Measurements from ENCODE around the gene GATA6.

DNA sequence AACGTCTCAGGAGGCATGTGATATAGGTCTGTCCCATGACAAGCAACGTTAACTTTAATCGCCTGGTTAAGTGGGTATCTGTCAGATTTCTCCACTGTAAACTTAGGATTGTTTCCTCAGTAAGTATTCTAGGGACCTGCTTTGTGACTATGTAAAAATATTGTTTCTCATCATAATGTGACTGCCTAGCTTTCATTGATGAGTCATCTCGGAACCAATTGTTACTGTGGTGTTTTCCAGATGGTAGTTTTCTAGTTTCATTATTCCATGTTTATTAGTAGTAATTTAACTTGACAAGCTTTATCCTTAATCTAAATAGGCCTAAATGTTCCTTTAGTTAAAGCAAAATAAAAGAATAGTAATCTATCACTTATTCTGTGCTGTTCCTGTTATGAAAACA lies 28.2 kb upstream of the GATA6 start:
- TF ChIP-seq SIN3A (conservative IDR thresholded peaks at IDR 0.05 in 1 of 2, IDR thresholded peaks at IDR 0.05 in 1 of 2; ENCODE audit: low read depth in 1 of 2, low read length in 2 of 2) (no peak), GABPA (IDR thresholded peaks at IDR 0.05; ENCODE audit: borderline replicate concordance, insufficient read depth, low read length) (no peak), HDAC6 (IDR thresholded peaks at IDR 0.05; ENCODE audit: low read depth, low read length) (no peak), POLR2AphosphoS5 (IDR thresholded peaks at IDR 0.05; ENCODE audit: low read depth, low read length) (no peak), EZH2 (IDR thresholded peaks at IDR 0.05; ENCODE audit: low read depth, low read length, severe bottlenecking) (no peak), POLR2A (IDR thresholded peaks at IDR 0.05; ENCODE audit: control extremely low read depth in 1 of 2, low read depth in 2 of 2, low read length in 2 of 2) (no peak), SAP30 (IDR thresholded peaks at IDR 0.05; ENCODE audit: insufficient read depth, insufficient replicate concordance, low read length) (no peak), RFX5 (IDR thresholded peaks at IDR 0.05; ENCODE audit: borderline replicate concordance, low read depth, low read length) (no peak)
- TF ChIP-seq, protein P1, sequence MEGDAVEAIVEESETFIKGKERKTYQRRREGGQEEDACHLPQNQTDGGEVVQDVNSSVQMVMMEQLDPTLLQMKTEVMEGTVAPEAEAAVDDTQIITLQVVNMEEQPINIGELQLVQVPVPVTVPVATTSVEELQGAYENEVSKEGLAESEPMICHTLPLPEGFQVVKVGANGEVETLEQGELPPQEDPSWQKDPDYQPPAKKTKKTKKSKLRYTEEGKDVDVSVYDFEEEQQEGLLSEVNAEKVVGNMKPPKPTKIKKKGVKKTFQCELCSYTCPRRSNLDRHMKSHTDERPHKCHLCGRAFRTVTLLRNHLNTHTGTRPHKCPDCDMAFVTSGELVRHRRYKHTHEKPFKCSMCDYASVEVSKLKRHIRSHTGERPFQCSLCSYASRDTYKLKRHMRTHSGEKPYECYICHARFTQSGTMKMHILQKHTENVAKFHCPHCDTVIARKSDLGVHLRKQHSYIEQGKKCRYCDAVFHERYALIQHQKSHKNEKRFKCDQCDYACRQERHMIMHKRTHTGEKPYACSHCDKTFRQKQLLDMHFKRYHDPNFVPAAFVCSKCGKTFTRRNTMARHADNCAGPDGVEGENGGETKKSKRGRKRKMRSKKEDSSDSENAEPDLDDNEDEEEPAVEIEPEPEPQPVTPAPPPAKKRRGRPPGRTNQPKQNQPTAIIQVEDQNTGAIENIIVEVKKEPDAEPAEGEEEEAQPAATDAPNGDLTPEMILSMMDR (IDR thresholded peaks at IDR 0.05; ENCODE audit: control extremely low read depth in 1 of 3, insufficient read depth in 1 of 3, low read depth in 1 of 3, low read length in 3 of 3), result no peak
- TF ChIP-seq, protein P2, sequence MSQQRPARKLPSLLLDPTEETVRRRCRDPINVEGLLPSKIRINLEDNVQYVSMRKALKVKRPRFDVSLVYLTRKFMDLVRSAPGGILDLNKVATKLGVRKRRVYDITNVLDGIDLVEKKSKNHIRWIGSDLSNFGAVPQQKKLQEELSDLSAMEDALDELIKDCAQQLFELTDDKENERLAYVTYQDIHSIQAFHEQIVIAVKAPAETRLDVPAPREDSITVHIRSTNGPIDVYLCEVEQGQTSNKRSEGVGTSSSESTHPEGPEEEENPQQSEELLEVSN (IDR thresholded peaks at IDR 0.05), result no peak
